CD4-positive, alpha-beta T cell treated with Interleukin-17A for 1 hour (primary cell): ENCODE results near the gene PID1.

Experiments used
- DNase-seq: peaks from one replicate; pipeline ENCODE4 v3.0.0-alpha.2; 2020

PID1 gene

DNA sequence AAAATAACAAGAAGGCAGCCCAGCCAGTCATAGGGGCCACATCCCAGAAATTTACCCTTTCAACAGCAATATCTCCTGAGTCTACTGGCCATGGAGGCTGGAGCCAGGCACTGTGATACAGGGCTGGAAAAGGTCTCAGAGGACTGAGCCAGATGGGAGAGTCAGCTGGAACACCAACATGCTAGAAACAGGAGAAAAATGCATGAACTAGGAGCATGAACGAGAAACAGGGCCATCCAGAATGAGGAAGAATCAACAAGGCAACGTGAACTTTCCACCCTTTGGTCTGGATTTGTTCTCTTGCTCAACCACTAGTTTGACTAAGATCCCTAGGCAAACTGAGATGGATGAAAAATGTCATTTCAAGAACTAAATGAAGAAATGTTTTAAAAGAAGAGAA, 13.1 kb downstream of the PID1 start:
- no peak for DNase-seq

DNA sequence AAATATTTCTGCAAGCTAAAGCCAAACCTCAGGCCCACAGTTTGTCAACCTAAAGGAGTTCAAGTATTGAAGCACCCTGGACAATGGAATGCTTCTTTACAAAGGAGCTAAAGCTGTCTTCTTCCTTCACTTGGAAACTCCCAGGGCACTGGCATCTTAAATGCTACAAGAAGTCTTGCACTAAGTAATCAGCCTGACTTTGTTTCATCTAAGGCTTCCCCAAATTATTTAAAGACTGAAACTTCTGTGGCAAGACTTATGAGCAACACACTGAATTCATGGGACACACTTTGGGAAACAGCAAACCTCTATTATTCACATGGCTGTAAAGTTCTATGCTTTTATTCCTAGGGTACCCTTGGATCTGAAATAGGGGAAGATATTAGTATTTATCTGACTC, 14.7 kb downstream of the PID1 start:
- no peak for DNase-seq

DNA sequence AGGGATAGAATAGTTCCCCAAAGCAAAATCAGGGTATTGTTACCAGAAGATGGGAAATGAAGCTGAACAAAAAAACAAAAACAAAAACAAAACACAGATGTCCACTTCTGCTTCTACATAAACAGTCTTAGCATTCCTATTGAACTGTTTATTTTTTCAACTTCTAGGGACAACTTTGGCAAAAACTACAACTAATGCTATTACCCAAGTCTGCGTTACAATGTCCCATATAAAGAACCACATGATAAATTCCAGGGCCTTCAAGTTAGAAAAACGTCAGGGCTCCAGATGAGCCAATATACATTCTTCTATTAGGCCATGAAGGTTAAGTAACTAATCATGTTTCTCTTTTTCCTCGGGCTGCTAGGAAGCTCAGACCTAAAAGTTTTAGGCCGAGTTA, 16.9 kb downstream of the PID1 start:
- DNase-seq, result no peak

DNA sequence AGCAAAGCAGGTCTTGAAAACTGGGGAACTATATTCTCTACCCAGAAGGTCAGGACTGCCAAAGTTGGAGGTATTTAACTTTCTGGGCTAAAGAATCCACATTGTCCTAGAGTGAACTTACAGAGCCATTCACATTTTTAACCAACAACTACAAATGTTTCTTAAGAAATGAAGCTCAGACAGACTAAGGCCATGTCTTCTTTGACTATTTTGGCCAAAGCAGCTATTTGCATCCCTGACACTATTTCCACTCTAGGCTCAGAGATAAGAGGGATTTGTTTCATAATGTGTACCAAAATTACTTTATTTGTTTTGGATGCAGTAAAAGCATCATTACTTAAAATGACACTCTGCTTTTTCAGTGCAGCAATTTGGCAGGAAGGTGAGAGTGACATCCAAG, 18.1 kb downstream of the PID1 start:
- DNase-seq, result no peak

DNA sequence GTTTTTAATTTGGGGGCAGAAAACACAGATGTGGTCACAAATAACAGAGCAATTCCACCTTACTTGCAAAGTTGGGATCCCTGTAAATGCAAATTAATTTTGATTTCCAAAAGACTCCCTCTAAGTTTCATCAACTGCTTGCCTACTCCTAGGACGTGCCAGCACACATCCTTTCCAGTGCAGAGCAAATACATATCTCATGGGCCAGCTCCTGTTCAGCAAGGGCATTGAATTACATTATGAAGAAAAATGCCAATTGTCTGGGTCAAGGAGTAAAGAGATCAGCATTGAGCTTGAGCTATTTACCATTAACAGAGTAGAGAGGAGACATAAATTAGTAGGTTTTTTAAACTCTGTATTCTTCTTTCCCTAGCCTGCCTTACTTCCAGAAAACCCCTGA, 18.8 kb downstream of the PID1 start:
- DNase-seq, result no peak

DNA sequence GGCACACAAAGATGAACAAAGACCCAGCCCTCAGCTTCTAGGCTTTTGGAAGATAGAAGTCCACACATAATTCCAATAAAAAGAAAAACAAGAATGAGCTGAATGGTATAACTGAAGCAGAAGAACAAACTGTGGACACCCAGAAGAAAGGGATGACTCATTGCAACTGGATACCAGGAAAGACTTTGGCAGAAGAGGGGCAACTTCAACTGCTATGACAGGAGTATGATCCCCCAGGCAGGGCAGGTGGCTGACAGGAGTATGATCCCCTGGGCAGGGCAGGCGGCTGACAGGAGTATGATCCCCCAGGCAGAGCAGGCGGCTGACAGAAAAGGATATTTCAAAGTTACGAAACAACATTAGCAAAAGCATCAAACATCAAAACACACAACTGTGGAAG, 21.6 kb downstream of the PID1 start:
- no peak for DNase-seq

DNA sequence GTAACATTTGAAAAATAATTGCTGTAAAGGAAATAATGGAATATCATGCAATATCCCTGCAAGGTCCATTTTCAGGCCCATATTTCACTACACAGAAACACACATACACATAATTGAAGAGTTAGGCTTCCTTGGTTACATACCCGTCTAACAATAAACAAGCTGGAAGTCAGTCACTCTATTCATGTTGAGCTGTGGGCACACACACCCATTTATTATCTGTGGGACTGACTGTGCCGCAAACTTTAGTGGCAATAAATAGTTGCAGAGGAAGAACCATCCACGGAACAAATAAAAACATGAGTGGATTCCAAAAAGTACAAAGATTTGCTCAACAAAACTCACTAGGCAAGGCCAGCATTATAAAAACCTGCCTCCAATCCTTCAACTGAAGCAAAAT, 24.8 kb downstream of the PID1 start:
- DNase-seq, result no peak

DNA sequence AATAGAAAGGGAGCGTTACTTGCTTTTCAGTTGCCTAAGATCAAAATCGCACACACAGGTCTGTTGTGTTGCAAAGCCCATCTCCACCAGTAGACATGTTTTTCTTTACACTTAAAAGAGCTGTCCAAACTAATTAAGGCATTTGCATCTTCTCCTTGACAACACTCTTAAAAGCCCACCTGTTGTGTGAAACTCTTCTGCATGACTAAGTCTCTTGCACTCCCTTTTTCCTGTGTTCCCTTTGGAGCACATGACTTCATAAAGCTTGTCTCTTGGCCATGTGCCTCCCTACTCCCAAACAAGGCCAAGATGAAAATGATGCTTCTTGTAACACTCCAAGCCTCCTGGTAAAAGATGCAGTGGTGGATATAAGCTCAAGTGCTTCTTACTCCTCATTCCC, 26.1 kb downstream of the PID1 start:
- no peak for DNase-seq

DNA sequence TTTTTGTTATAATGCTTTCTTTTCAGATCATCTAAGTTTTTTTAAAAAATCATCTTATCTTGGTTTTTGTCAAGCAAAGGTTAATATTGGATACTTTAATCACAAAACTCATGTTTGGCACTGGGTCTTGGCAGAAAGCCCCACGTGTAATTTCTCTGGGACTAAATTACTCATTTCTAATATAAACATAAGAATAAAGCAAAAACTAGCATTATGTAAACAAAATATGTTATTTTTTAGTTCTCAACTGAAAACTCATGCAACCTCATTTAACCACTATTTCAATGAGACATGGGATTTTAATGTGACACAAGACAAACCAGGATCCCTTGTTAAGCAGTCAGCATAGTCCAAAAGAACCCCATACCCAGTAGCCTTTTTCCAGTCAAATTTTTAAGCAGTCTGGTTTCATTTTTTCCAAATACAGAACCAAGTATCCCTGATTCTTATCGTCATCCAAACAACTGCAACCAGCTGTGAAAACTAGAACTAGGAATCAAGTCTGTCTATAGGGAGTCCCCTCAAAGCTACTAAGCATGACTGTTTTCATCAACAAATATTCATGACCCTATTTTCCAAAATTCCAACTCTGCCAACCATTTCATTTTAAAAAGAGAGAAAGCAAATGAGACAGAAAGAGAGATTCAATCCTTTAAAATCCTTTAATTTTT, 27.1 kb downstream of the PID1 start:
- DNase-seq, result no peak

DNA sequence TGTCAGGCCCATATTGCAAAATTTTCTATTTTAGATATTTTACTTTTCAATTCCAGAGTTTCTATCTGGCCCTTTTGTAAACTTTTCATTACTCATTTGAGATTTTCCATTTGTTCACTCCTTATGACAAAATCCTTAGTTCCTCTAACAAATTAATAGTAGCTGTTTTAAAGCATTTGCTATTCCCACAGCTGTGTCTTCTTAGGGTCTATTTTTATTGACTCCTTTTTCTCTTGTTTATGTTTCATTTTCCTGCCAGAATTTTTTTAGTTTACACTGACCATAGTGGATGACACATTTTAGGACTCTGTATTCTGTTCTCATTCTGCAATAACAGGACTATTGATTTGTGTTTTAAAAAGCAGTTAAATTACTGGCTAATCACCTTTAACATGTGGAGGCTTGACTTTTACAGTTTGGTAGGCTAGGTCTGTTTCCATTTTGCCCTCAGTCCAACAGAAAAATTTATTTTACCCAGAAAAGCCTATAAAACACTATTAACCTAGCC, 30.0 kb downstream of the PID1 start:
- no peak for DNase-seq

DNA sequence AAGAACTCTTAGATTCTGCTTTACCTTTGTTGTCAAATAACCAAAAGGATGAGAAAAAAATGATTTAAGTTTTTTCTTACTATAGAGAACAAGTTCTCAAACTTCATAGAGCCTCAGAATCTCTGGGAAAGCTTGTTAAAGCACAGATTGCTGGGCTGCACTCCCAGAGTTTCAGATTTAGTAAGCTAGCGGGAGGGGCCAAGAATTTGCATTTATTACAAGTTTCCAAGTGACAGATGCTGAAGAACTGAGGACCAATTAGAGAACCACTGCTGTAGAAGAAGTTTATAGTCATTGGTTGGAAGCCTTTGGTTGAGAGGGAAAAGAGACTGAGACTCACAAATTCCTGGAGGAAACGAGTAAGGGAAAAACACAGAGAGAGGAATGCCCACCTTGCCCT, 32.1 kb downstream of the PID1 start:
- DNase-seq, result no peak

DNA sequence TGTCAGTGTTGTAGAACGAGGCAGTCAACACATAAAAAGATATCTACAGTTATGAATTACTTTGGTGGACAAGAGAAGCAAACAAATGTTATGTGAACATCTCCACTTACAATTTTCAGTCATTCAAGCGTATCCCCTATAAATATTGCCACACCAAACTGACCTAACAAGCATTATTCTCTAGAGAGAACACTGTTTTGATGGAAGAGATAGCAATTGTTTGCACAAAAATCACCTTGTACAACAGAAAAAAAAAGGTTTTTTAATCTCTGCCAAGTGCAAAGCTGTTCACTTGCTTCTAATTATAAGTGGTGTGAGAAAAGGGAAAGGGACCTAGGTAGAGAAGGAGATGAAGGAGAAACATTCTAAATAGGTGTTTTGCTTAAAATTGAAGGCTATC, 33.8 kb downstream of the PID1 start:
- DNase-seq, result no peak

DNA sequence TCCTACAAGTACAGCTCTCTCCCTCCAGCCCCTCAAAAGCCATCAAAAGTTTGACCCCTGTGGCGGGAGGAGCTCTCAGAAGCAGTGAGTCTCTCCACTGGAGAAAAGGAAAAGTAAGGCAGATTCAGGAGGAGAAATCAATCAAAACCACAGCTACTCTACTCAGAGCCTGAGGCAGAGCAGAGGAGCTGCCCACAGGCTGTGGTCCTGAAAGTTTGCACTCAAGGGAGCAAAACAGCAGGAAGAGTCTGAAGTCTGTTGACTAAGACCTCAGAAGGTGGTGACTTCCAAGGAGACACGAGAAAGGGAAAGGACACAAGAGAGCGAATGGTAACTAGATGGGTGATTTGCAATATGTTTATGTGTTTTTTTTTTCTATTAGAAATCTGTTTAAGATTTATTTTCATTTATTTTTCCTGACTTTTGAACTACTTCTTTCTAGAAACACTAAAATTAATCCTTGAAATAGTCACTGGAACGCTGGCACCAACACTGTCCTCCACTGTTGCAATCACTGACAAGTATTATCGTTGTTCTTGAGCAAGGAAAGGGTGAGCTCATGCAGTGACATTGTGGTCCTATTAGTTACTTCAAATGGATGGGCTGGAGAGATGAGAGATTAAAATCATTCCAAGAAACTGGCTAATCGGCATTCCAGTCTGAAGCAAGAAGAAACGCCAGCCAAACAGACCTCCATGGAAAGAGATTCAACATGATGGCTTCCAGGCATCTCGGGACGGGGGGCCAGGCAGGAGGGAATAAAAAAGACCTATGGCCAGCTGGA, 35.8 kb downstream of the PID1 start:
- DNase-seq, result no peak

DNA sequence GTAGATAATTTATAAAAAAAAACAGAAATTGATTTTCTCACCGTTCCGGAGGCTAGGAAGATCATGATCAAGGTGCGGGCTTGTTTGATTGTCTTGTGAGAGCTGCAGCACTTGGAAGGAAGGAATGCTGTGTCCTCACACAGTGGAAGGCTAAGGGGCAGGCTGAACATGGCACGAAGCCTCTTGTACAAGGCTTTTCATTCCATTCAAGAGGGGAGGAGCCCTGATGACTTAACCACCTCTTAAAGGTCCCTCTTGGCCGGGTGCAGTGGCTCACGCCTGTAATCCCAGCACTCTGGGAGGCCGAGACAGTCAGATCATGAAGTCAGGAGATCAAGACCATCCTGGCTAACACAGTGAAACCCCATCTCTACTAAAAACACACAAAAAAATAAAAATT, 39.2 kb downstream of the PID1 start:
- DNase-seq, result no peak

DNA sequence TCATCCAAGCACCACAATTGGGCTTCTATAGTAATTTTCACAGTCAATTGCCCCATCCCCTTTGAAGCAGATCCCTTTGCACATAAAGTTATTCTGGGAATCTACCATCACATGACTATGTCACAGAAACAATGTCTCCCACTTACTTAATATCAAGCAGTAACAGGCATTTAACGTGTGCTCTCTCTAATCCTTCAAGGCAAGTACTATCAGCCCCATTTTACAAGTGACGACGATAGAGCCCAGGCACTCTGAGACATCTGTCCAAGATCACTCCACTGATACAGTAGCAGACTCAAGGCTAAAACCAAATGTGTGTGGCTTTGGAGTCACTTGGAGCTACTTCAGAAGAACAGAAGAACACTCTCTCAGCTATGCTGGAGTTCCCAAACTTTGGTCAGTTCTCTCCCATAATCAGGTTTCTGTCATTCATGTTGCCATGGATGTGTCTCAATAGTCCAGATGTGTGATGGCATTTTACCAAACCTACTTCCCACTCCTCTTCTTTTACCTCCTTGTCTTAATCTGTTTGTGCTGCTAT, 39.7 kb downstream of the PID1 start:
- DNase-seq, result no peak

DNA sequence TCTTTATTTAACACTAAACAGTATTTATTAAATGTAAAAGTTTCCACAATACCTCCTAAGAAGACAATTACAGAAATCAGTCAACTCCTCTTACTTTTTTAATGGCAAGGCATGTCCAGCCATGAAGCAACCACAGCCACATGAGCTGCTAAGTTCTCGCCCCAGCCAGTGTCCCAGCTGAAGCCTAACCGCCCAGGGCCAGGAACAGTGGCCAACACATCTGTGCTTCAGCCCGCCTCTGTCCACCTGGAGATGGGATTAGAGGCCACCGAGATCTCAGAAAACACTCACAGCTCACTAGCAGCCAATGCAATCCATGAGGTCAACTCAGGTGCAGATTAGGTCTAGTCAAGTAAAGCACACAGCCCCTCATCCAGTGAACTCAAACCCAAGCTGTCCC, 40.2 kb downstream of the PID1 start:
- no peak for DNase-seq

DNA sequence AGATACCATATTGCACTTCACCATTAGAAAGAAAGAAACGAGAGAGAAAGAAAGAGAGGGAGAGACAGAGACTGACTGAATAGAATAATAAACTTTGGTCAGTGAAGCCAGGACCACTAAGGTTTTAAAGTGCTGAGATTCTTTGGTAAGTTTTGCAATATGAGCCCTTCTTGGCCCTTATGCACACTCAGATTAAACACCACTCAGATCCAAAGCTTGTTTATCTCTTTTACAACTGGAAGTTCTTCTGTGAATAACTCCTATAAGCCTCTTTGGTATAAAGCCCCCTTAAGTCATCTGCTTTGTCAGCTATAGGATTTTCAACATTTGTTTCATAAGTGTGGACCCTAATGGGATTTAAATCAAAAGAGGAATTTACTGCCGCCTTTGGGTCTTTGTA, 40.8 kb downstream of the PID1 start:
- DNase-seq, result no peak

DNA sequence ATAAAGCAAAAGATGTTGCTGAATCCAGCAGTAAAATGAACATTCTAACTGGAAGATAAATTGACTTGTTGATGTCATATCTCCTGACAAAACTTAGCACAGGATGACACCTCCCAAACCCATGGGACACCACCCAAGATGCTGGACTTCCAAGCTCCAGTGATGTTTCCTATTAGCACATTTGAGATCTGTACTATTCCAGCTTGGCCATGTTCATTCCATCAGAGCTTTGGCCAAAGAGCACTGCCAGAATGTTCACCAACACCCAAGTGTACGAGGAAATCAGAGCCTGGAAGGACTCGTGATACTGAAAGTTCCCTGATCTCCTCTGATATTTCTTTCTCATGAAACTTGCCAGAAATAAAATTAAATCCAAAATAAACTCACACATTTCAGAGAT, 44.7 kb downstream of the PID1 start:
- DNase-seq, result no peak

DNA sequence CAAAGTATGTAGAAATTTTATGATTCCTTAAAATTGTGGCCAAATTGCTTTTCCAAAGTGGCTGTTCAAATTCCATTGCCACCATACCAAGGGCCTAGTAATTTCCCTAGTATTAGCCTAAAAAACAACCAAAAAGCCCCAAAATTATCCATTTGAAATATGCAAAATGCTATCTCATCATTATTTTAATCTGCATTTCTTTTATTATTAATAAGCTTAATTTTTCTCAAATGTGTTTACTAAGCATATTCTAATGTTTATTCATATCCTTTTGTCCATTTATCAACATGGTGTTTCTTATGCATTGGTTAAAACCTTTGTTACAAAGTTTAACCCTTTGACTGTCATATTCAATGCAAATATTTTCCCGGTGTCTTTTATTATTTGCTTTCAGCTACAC, 48.0 kb downstream of the PID1 start:
- DNase-seq, result no peak

DNA sequence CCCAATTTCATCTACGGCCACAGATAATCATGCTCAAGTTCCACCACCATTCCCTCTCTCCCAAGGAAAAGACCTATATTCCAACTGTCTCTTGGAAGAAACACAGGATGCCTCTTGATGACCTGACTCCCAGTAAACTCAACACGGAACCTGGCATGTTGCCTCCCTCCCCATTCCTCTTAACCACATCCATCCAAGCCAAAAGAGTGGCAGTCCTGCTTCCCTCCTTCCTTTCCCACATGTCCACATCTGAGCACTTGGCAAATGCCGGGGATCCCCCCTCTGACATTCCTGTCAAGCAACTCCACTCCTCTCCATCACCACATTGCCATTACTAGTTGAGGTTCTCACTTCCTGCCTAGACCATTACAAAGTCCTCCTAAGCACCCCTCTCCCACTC, 49.4 kb downstream of the PID1 start:
- no peak for DNase-seq

DNA sequence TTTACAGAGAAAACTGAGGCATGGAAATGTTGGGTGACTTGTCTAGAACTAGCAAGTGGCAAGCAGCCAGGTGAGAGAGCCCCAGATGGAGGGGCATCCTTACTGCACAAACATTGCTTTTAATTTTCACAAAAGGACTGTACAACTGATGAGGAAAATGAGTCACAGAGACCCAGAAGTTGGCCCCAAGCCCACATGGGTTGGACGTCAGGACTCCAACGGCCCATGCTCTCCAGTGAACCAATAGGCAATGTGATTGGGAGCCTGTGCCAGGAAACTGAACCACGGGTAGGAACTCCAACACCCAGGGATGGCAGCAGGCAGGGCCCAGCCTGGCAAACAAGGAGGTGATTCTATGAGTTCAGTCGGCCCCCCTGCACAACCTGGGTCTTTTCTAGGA, 50.8 kb downstream of the PID1 start:
- no peak for DNase-seq

DNA sequence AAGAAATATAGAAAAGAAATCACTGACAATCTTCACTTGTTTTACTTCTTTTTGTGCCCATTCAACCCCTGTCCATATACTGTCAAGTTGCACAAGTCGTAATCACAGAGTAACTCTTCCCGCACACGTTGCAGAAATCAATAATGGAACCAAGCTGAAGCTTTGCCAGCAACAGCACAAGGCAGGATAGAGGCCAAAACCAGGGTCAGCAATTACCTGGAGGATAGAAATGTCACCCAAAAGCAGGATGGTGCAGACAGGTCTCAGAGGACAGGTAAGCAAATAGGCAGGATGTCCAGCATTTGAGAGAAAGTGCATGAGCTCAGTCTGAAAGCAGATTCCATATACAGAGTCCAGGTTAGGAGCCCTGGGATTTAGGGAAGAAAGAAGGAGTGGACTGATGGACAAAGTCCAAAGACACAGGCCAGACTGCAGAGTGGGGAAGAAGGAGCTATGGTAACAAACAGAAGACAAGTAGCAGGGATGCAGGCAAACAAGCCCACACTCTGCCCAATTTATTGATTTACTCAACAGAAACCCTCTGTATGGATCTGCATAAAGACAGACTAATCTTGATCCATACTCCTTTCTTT, 52.7 kb downstream of the PID1 start:
- DNase-seq, result no peak

DNA sequence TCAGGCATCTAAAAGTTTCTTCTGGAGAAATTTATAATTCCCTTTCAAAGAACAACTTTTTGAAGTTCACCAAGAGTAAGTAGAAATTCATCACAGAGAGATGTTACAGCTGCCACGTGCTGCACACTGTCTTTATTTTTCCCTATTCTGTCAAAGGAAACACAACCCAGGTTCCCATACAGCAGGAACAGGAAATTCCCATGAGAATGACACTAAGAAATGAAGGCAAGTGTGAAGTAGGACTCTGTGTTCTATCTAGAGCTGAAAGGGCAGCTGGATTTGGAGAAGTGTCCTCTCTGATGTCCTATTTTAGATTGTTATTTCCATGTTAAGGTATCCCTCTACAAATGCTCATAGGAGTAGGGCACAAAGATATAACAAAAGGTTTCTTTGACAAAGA, 58.8 kb downstream of the PID1 start:
- DNase-seq, result no peak

DNA sequence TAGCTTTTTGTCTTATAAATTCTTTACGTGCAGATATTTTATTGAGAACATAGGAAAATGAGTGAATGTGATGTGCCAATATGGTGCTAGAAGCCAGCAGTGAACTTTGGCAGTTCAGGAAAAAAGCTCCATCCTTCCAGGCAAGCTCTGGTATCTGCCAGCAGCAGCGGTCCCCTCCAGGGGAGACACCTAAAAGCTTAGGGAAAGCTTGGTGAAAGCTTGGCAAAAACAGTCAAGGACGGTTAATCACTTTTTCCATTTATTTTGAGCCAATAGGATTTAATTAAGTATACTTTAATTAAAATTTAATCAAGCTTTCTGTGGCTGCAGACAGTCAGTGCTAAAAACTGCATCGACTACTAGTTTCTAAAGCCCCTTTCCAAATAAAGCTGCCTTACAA, 60.4 kb downstream of the PID1 start:
- no peak for DNase-seq
